BJ (cell line): ENCODE results near the gene PPP1R13B. TPM values are rescaled to one million over a fixed set of nuclear protein-coding genes. Genes with fewer than 3 reads are reported as not detected.
"Not testable (repeated sequence)": the region's sequence is repeated elsewhere in the genome, so short reads cannot be mapped to it uniquely, and the experiment has no call there.

Experiments used
- CTCF ChIA-PET: fragments of 350-600 bp; formaldehyde crosslinking; extraction: SDS; loops from one replicate; lab custom pipeline; 2021; ENCODE audit warnings: antibody characterized with exemption, inconsistent platforms; lab: Yijun Ruan, JAX
- POLR2A ChIA-PET: fragments of 300-600 bp; sonication (Branson Sonifier 250); formaldehyde crosslinking; extraction: SDS; loops from one replicate; lab custom pipeline; 2021; ENCODE audit warnings: antibody characterized with exemption; lab: Charles Lee
- DNase-seq: peaks from one replicate; pipeline ENCODE4 v3.0.0-alpha.2; 2011; ENCODE audit warnings: low read depth
- H3K27me3 ChIP-seq: 2 replicates; pipeline ENCODE4 v1.6.0; 2011; ENCODE audit warnings: low read length; ENCODE audit not compliant: control insufficient read depth, insufficient read depth
- H3K36me3 ChIP-seq: 2 replicates; pipeline ENCODE4 v1.5.1; 2011; ENCODE audit warnings: low read length; ENCODE audit not compliant: control insufficient read depth, insufficient read depth
- H3K4me3 ChIP-seq: 2 replicates; pipeline ENCODE4 v1.5.1; 2011; ENCODE audit warnings: low read depth, mild to moderate bottlenecking, control low read depth, low read length
- CTCF ChIP-seq: IDR thresholded peaks from 2 replicates; pipeline ENCODE4 v1.5.1; 2011; ENCODE audit warnings: low read depth, mild to moderate bottlenecking, control low read depth, inconsistent platforms, low read length, moderate library complexity; ENCODE audit not compliant: insufficient read depth
- polyA plus RNA-seq: library from polyadenylated mRNA; depleted of rRNA; stranded (reverse); fragments of >200 nt; gene quantifications from 2 replicates; pipeline ENCODE4 v1.2.3, GENCODE V29; 2011

PPP1R13B gene
- polyA plus RNA-seq, 1 experiment: 3.3 TPM

- H3K36me3 ChIP-seq: no peaks in the 10 kb centered on the region
- DNase-seq: no peak
- TF ChIP-seq CTCF: no peak
- ChIA-PET POLR2A (no interaction called here), CTCF (interaction anchor here (0.6 kb wide), 1 partner anchor 16 kb away, joined by 3 read pairs; no protein-coding TSS in a partner anchor)
- no peaks in the 10 kb centered on the region for H3K27me3 ChIP-seq
- H3K4me3 ChIP-seq: no peak overlapping the region
Observed at GRCh38 chr14:103892247-103892646, 44.9 kb upstream of the PPP1R13B start.

GRCh38 chr14:103891667-103892215 lies 44.4 kb upstream of the PPP1R13B start:
- Histone ChIP-seq H3K4me3 (no peak overlapping the region), H3K36me3 (no peaks in the 10 kb centered on the region), H3K27me3 (no peaks in the 10 kb centered on the region)
- POLR2A ChIA-PET: no interaction called here
- CTCF ChIA-PET: interaction anchor here (0.6 kb wide), 1 partner anchor 17 kb away, joined by 3 read pairs; no protein-coding TSS in a partner anchor
- no peak for TF ChIP-seq CTCF
- no peak for DNase-seq

GRCh38 chr14:103890821-103891666 lies 43.7 kb upstream of the PPP1R13B start:
- Histone ChIP-seq H3K27me3 (no peaks in the 10 kb centered on the region), H3K36me3 (no peaks in the 10 kb centered on the region), H3K4me3 (no peak overlapping the region)
- CTCF ChIA-PET: interaction anchor here (1.0 to 2.8 kb wide), 3 partner anchors 9 to 30 kb away, joined by 4 to 17 read pairs (median 5); no protein-coding TSS in a partner anchor
- no peak for TF ChIP-seq CTCF
- POLR2A ChIA-PET: no interaction called here
- DNase-seq: no peak

- no peak overlapping the region for H3K4me3 ChIP-seq
- CTCF ChIA-PET: interaction anchor here (1.0 to 2.8 kb wide), 3 partner anchors 10 to 20 kb away, joined by 4 to 17 read pairs (median 5); no protein-coding TSS in a partner anchor
- no peaks in the 10 kb centered on the region for H3K27me3 ChIP-seq
- no peak for DNase-seq
- POLR2A ChIA-PET: no interaction called here
- no peaks in the 10 kb centered on the region for H3K36me3 ChIP-seq
- TF ChIP-seq CTCF: no peak
Observed at GRCh38 chr14:103890052-103890371, 42.6 kb upstream of the PPP1R13B start.

GRCh38 chr14:103889313-103890051 lies 42.1 kb upstream of the PPP1R13B start:
- POLR2A ChIA-PET: no interaction called here
- no peaks in the 10 kb centered on the region for H3K27me3 ChIP-seq
- H3K4me3 ChIP-seq: no peak overlapping the region
- TF ChIP-seq CTCF: no peak
- H3K36me3 ChIP-seq: no peaks in the 10 kb centered on the region
- CTCF ChIA-PET: interaction anchor here (1.0 to 2.8 kb wide), 2 partner anchors 10 kb away, joined by 4 to 17 read pairs; no protein-coding TSS in a partner anchor
- no peak for DNase-seq

GRCh38 chr14:103889002-103889312 lies 41.6 kb upstream of the PPP1R13B start:
- ChIA-PET CTCF (interaction anchor here (2.8 kb wide), 1 partner anchor 11 kb away, joined by 17 read pairs; no protein-coding TSS in a partner anchor), POLR2A (interaction anchor here (0.7 kb wide), 1 partner anchor 11 kb away, joined by 5 read pairs; no protein-coding TSS in a partner anchor)
- H3K36me3 ChIP-seq: not testable (repeated sequence)

More at GRCh38 chr14:103889002-103889312, 41.6 kb upstream of the PPP1R13B start:
- H3K4me3 ChIP-seq, DNase-seq, H3K27me3 ChIP-seq: not testable (repeated sequence)
